Right hindlimb (tissue), 1 donor: Measurements from ENCODE around the gene PTPN6.

Source experiments
- DNase-seq: peaks from one replicate; pipeline ENCODE4 v3.0.0-alpha.2; 2018

PTPN6 gene

DNA sequence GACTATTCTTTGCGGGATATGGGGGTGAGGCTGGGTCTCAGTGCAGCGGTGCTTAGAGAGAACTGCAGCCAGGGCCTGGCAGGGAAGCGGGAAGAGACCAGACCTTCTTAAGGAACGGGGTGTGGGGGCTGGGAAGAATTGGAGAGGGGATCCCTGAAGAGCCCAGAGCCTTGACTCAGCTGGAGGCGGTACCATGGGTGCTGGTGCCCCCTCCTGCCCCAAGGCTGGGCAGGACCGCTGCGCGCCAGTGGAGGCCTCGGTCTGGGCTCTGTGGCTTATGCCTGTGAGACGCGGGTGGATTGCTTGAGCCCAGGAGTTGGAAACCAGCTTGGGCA, 8.9 kb upstream of the PTPN6 start:
- DNase-seq = no peak

DNA sequence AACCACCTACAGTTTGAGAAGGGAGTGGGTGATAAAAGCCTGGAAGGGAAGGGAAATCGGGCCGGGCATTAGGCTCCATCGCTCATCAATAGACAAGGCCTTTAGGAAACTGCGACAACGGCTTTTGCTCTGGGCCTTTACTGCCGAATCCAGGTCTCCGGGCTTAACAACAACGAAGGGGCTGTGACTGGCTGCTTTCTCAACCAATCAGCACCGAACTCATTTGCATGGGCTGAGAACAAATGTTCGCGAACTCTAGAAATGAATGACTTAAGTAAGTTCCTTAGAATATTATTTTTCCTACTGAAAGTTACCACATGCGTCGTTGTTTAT, 7.8 kb upstream of the PTPN6 start:
- peak; percentile 88 for DNase-seq

DNA sequence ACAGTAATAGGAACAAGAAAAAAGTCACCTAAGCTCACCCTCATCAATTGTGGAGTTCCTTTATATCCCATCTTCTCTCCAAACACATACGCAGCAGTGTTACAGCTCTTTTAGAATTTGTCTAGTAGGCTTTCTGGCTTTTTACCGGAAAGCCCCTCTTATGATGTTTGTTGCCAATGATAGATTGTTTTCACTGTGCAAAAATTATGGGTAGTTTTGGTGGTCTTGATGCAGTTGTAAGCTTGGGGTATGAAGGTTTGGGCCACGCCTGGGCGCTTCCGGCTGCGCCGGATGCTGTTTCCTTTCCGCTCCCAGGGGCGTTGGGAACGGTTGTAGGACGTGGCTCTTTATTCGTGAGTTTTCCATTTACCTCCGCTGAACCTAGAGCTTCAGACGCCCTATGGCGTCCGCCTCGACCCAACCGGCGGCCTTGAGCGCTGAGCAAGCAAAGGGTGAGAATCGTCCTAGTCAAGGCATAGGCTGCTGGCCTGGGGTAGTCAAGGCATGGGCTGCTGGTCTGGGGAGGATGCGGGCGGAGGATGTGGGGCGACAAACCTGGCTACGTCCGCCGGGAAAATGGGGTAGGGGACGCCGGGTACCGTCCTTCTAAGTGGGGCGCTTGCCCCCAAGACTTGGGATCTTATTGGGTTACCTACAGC, 7.3 kb upstream of the PTPN6 start, which contains the start of the genes C12orf57 and RNU7-1:
TSS of gene C12orf57 (plus strand) at position 301 of the 659 bp plus-strand sequence. CDS start at position 401, 100 bp downstream.
TSS of gene RNU7-1 (plus strand) at position 95 of the 659 bp plus-strand sequence.
- peak; percentile 92 for DNase-seq

DNA sequence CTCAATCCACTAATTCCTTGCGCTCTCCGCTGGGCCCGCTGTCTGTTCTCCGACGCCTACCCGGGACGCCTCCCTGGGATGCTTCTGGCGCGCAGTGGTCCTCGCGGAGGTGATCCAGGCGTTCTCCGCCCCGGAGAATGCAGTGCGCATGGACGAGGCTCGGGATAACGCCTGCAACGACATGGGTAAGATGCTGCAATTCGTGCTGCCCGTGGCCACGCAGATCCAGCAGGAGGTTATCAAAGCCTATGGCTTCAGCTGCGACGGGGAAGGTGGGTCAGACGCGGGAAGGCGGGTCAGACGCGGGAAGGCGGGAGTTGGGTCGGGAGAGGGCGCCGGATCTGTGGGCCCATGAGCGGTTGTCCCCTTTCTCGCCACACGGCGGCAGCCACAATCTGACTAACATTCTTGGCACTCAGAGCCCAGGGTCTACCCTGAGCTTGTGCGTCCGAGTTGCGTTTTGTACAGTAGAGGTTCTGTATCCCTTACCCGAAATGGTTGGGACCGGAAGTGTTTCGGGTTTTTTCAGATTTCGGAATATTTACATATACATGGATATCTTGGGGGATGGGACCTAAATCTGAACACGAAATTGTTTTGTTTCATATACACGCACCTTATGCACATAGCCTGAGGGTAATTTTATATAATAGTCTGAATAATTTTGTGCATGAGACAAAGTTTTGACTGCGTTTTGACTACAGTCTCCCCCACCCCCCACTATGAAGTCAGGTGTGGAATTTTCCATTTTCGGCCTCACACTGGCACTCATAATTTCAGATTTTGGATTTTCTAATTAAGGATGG, 6.6 kb upstream of the PTPN6 start:
- DNase-seq = peak; percentile 97

DNA sequence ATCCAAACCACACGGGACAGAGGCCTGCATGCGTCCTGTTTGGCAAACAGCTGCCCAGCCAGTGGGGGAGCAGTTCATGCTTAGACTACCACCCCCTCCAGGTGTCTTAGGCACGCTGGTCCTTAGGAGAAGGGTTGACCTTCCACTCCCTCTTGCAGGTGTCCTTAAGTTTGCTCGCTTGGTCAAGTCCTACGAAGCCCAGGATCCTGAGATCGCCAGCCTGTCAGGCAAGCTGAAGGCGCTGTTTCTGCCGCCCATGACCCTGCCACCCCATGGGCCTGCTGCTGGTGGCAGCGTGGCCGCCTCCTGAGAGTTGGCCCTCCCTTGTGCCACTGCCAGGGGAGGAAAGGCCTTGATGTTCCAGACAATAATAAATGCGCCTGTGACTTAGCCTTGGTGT, 5.5 kb upstream of the PTPN6 start:
- DNase-seq = no peak

DNA sequence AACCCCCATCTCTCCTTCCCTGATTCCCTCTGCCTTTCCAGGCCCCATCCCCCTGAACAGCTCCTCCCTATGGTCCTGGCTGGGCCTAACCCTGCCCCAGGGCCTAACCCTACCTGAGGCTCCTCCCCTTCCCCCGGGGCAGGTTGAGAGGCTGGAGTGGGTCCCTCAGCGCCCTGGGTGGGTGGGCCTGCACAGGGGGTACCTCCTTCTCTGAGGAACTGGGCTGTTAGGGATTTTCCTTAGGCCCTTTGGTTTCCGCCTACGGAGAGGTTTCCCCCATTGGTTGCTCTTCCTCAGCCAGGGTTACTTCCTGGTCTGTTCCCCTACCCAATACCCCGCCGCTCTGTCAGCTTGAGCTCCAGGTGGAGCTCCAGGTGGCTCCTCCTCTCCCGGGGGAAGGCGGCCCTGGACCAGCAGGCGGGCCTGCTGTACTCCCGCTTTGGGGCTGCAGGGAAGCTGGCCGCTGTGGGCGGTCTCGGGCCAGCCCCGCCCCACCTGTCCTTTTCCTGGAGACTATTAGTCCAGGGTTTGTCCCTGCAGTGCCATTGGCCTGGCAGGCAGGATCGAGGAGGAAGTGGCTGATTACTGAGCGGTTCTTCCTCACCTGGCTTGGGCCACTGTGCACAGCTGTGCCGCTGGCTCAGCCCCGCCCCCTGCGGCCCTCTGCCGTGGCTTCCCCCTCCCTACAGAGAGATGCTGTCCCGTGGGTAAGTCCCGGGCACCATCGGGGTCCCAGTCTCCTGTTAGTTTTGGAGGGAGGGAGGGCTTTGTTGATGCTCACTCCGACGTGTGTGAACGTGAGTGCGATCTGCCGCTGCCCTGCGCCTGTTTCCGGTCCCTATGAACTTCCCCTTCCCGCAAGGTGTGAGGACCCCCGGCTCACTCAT, 4.9 kb upstream of the PTPN6 start:
- DNase-seq = peak; percentile 70

DNA sequence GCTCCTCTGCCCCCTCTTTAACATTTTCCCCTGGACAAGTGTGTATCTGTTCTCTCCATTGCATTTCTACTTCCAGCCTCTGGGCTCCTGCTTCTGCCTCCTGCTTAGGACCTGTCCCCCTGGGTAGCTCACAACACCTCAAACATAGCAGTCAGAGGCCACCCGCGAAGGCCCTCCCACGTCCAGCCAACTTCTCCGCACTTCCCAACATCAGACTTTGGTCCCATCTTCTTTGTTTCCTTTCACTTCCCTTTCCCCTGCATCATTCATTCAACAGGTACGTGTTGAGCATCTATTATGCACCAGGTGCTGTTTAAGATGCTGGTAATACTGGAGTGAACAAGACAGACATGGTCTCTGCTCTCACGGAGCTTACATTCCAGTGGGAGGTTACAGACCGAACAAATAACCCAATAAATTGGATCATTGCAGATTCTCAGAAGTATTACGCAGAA, 4.2 kb upstream of the PTPN6 start:
- DNase-seq = no peak

DNA sequence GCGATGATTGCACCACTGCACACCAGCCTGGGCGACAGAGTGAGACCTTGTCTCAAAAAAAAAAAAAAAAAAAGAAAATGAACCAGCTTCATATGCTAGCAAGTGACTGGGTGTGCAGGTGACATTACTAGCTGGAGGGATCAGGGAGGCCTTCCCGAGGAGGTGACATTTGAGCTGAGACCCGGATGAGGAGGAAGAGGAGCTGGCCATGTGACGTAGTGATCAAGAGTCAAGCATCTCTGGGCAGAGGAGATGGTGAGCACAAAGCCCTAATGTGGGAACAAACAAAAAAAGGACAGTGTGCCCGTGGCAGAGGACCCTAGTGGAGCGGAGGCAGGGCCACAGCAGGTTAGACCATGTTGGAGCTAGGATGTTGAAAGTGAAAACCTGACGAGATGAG, 3.5 kb upstream of the PTPN6 start:
- peak; percentile 13 for DNase-seq

DNA sequence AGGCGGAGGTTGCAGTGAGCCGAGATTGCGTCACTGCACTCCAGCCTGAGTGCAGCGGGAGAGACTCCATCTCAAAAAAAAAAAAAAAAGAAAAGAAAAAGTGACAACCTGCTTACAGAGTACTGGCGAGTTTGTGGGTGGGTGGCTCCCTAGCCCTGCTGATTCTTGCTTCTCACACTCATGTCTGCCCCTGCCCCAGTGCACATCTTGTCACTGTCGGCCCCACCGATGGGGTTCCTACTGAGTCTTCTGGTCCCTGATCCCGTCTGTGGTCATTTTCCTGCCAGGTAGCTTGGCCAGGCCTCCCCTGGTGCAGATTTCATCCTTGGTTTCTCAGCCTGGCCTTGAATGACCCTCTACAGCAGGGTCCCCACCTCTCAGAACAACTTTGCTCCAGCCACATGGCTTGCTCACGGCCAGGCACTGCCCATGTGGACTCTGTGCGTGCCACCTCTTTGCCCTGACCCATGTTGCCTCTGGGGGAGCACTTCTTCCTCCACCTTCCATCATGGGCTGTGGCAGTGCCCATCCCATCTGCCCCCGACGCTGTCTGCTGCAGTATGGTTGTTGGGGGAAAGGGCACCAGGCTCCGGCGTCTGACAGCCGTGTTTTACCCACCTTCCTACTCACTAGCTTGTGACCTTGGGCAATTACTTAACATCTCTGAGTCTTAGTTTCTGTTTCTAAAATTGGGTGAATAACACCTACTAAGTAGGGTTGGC, 2.1 kb upstream of the PTPN6 start:
- DNase-seq = peak; percentile 18

DNA sequence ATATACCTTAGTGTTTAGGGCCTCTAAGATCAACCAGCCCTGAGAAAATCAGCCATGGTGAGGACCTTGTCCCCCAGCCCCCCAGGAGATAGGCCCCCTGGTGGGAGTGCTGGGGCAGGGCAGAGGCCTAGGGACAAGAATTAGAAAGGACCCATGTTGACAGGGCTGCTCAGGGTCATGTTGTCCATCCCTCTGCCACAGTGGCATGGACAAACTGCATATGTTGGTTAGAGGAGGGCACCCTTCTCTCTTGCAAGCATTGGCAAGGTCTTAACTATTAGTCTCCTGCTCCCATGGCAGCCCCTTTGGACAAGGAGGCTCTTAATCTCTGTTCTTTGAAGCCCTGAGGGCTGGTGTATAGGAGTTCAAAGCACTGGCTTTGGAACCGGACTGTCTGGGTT, 755 bp upstream of the PTPN6 start:
- peak; percentile 12 for DNase-seq

DNA sequence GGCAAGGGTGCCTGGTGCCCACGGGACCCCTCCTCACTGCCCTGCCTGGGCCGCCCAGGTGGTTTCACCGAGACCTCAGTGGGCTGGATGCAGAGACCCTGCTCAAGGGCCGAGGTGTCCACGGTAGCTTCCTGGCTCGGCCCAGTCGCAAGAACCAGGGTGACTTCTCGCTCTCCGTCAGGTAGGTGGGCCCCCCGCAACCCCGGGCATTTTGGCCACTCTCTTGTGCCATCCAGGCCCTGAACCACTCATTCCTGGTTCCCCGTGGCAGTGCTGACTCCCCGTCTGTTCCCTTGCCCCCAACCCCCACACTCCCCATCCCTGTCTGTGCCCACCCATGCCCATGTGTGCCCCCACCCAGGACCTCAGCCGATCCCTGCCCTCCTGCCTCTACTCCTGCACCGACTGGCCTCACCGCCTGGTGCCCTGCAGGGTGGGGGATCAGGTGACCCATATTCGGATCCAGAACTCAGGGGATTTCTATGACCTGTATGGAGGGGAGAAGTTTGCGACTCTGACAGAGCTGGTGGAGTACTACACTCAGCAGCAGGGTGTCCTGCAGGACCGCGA, 480 bp downstream of the PTPN6 start:
- DNase-seq = peak; percentile 17

DNA sequence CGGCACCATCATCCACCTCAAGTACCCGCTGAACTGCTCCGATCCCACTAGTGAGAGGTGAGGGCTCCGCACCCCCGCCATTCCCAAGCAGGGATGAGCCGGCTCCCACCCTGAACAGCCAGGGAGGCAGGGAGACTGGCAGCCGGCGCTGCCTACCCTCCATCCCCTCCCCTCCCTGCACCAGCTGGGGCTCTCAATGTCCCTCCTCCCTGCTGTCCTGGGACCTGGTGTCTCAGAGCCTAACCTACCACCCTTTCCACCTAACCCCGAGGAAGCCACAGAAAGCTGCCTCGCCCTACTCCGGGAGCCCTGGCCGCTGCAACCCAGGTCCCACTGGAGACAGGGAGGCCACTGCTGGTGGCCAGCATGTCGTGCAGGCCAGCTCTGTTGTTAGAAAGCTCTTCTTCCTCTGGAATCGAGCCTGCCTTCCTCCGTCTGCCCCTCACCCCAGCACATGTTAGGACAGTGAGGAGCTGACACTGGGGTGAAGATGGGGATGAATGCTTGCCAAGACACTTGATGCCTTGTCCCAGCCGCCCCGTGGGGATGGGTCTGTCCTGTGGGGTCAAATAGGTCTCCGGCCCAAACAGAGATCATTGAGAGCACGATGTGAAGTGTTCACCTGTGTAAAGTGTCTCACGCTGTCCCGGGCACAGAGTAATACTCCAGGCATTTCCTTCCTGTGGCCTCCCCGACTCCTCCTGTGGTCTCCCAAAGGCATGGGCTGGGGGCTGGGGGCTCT, 1.1 kb downstream of the PTPN6 start:
- DNase-seq = peak; percentile 17

DNA sequence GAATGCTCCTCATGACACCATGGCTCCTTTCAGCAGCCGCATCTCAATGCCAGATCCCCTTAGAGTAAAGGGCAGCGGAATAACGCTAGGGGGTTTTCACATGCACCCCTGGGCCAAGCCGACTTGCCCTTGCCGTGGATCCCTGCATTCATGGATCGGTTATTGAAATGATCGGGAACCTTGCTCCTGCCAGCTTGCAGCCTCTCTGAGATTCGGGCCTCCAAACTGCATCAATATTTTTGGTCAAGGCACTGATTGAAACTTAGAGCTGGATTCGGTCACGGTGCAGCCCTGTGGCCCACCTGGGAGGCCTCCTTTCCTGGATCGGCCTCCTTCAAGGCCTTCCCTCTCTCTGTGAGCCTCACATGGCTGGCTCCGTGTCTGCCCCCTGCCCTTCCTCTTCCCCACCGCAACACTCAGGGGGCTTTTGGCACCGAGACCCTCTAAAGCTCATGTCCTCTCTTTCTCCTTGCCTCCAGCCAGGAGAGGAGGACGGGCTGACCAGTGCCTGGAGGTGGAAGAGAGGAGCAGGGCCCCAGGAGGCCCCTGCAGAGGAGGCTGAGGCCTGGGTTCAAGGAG, 1.8 kb downstream of the PTPN6 start:
- no peak for DNase-seq

DNA sequence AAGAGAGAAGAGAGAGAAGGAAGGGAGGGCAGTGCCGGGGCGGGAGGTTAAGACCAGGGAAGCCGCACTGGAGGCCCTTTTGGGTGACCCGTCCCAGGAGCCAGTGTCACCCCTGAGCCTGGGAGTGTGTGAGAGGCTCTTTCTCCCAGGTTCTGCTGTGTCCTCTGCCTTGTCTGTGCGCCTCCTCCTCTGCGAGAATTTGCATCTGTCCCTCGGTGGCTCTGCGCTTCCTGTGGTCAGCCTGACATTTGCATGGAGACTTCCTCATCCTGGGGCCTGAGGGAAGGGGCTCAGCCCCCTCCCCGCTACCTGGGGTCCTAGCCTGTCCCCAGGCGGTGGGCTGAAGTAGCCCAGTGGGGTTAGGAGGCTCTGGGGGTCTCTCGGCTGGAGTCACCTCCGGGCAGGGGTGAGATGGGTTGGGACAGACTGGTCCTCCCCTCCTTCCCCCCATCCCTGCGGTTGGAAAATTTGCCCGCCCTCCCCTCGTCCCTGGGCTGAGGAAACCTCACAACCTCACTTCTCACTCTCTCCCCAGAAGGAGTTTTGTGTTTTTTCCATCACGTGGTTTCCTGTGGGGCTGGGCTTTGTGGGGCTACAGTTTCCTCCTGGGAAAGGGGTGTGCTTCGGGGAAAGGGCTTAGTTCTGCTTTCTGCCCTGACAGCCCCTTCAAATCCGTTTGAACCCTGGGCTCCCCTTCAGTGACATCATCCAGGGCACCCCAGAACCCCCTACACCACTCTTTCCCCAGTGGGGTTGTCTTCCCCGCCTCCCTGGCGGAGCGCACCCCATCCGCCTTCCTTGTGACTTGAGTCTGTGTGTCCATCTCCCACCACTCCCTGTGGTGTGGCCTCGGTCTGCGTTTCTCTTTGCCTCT, 2.5 kb downstream of the PTPN6 start:
- peak; percentile 91 for DNase-seq

DNA sequence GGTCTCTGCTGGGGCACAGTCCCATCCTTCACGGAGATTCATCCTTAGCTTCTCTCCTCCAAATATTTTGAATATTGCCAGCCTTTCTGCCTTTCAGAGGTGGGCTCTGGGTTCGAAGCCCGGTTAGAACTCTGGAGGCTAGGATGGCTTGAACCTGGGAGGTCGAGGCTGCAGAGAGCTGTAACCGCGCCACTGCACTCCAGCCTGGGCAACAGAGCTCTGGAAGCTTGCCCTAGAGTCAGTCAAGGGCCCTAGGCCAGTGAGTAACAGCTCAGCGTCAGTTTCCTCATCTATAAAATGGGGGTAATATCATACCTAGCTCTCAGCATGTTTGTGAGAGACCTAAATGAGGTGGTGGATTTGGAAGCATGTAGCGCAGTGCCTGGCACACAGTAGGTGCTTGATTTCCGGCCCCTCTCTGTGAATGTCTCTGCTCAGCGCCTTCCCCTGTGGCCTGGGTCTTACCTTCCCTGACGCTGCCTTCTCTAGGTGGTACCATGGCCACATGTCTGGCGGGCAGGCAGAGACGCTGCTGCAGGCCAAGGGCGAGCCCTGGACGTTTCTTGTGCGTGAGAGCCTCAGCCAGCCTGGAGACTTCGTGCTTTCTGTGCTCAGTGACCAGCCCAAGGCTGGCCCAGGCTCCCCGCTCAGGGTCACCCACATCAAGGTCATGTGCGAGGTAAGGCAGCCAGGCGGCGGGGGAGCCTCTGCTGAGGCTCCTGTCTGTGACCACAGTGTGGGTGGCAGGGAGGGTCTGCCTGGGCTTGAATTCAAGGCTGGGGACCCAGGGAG, 3.4 kb downstream of the PTPN6 start:
- peak; percentile 23 for DNase-seq

DNA sequence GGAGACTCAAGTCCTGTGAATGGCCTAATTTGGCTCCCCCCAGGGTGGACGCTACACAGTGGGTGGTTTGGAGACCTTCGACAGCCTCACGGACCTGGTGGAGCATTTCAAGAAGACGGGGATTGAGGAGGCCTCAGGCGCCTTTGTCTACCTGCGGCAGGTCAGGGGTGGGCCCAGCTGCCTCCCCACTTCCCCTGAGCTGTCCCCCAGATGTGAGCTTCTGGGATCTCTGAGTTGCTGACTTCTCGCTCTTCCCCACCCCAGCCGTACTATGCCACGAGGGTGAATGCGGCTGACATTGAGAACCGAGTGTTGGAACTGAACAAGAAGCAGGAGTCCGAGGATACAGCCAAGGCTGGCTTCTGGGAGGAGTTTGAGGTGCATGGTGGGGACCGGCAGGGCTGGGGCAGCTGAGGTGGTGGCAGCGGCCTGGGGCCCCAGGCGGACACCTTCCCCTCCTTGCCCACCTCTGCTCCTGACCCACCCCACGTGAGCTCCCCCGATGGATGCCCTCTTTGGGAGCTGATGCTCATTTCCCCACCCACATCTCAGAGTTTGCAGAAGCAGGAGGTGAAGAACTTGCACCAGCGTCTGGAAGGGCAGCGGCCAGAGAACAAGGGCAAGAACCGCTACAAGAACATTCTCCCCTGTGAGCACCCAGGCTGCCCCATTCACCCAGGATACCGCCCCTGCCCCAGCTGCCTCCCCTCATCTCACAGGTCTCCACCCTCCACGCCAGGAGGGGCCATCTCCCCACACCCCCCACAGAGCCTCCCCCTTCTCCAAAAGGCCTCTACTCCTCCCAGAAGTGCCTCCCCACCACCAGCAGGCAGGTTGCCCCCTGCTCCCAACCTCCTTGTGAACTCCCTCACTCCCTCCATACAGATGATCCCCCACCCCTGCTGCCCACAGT, 4.2 kb downstream of the PTPN6 start:
- peak; percentile 17 for DNase-seq

DNA sequence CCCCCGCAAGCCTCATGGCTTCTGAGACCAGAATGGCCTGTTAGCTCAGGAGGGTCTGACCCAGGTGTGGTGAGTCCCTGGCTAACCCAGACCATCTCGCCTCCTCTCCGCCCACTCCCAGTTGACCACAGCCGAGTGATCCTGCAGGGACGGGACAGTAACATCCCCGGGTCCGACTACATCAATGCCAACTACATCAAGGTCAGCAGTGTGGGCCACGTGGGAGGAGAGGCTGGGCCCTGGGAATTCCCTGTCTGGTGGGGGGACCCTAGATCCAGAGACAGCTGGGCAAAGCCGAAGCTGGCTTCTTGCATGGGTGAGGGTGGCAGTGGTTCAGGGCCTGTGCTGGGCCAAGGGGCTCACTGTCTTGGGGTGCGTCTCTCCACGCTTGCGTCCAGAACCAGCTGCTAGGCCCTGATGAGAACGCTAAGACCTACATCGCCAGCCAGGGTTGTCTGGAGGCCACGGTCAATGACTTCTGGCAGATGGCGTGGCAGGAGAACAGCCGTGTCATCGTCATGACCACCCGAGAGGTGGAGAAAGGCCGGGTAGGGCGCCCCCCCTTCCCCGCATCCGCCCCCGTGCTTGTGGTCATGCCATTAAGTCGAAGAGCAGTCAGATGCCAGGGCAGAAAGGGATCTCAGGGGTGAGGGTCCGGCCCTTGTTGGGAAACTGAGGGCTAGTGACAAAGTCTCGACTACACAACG, 5.0 kb downstream of the PTPN6 start:
- DNase-seq = no peak
